GM12873 (cell line): Measurements from ENCODE around the gene TMCO2.

ENCODE experiments used
- TF ChIP-seq, protein P1 (sequence below): IDR thresholded peaks from 2 replicates; pipeline ENCODE4 v1.5.1; 2012; ENCODE audit warnings: low read depth, mild to moderate bottlenecking, moderate library complexity, low read length, control low read depth; ENCODE audit not compliant: insufficient read depth; ENCODE audit errors: missing control alignments

TMCO2 gene

GRCh38 chr1:40247655-40248054, at the start of gene TMCO2:
Gene TMCO2 (plus strand): TSS chr1:40247937. CDS start chr1:40247994, 57 bp downstream.
- TF ChIP-seq, protein P1, sequence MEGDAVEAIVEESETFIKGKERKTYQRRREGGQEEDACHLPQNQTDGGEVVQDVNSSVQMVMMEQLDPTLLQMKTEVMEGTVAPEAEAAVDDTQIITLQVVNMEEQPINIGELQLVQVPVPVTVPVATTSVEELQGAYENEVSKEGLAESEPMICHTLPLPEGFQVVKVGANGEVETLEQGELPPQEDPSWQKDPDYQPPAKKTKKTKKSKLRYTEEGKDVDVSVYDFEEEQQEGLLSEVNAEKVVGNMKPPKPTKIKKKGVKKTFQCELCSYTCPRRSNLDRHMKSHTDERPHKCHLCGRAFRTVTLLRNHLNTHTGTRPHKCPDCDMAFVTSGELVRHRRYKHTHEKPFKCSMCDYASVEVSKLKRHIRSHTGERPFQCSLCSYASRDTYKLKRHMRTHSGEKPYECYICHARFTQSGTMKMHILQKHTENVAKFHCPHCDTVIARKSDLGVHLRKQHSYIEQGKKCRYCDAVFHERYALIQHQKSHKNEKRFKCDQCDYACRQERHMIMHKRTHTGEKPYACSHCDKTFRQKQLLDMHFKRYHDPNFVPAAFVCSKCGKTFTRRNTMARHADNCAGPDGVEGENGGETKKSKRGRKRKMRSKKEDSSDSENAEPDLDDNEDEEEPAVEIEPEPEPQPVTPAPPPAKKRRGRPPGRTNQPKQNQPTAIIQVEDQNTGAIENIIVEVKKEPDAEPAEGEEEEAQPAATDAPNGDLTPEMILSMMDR, result no peak

GRCh38 chr1:40199126-40199525, 48.6 kb upstream of the TMCO2 start:
- TF ChIP-seq, protein P1, result no peak

DNA sequence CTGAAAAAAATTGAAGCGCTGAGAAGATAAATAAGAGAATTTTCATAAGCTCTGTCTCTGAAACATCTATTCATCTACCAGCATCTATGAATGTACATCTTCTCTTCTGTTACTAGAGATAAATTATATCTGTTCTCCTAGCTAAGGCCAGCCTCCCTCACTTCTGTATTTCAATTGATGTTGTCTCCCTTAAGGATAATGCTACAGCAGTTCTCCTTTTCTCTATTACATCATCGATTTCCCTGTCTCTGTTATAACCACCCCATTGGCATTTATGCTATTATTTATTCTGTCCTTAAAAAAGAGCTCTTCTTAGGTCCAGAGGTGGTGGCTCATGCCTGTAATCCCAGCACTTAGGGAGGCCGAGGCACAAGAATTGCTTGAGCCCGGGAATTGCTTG, 42.9 kb upstream of the TMCO2 start:
- TF ChIP-seq, protein P1, result no peak

GRCh38 chr1:40210511-40211204, 37.1 kb upstream of the TMCO2 start:
- TF ChIP-seq, protein P1, result no peak

- TF ChIP-seq, protein P1, result no peak
These were observed 29.4 kb upstream of the TMCO2 start for GRCh38 chr1:40218333-40218732.

DNA sequence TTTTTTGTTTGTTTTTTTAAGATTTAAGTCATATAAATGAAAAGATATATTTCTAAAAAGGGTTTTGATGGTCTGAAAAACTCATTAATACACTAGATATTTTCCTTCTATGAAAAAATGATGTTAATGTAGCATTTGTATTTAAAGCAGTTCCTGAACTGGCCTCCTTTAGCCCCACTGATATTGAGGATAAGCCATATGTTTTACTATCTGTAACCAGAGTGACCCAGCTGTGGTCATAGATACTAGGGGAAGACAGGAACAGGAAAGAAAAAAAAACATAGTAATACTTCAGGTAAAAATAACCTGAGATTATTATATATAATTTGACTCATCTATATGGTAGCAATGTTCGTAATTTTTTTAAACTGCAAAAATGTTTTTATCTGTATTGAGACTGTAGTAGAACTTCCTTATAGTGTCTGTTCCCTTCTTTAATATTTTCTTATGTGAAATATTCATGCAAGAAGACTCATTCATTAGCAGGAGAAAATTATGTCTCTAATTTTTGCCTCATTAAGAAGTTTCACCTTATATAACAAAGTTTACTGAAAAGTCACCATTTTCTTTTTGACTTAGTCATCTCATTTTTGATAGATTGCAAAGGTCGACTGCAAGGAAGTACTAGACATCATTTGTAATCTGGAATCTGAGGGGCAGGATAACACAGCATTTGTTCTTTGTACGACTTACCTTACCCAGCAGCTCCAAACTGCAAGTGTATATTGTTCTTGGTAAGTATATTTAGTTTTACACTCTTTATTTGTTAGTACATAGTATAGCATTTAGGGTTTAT, 25.6 kb upstream of the TMCO2 start:
- TF ChIP-seq, protein P1, result no peak

DNA sequence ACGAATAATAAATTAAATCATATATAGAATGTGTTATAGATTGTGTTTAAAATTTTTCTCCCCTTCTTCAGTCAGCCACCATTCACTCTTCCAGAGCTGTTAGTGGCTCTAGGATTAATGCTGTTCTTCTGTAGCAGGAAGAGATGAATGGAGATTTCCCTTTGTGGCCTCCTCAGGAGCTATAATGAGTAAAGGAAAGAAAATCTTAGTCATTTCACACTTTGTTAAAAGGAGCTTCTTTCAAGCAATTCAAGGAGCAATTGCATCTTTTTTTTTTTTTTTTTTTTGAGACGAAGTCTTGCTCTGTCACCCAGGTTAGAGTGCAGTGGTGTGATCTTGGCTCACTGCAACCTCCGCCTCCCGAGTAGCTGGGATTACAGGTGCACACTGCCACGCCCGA, 23.7 kb upstream of the TMCO2 start:
- TF ChIP-seq, protein P1, result no peak
